GM18907 (cell line): ENCODE data around the gene CRADD.
"Not testable (repeated sequence)": the region's sequence is repeated elsewhere in the genome, so short reads cannot be mapped to it uniquely, and the experiment has no call there.

Experiments used
- ATAC-seq: cut with Tn5 transposase; IDR thresholded peaks from one replicate; pipeline ENCODE4 v1.9.1; 2021; ENCODE audit warnings: mild to moderate bottlenecking, moderate library complexity; ENCODE audit not compliant: unreplicated experiment

Gene CRADD

DNA sequence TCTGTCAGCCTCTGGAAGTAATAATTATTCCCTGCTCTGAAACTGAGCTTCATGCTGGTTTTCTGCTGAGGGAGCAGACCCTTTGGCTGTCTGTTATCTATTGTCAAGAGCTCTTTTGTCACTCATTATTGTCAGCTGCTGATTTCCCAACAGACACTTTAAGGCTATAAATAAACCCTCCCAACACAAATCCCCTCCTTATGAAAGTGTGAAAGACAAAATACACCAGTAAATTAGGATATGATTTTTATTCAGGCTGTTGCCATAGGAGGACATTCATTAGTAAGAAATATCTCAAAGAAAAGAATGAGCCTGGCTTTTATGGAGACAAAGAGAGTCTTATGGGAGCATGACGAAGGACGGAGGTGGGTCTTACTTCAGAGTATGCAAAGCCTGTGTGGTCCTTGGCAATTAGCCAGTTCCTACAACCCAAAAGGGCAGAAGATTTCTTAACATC lies 180.8 kb downstream of the CRADD start:
- no peak for ATAC-seq

DNA sequence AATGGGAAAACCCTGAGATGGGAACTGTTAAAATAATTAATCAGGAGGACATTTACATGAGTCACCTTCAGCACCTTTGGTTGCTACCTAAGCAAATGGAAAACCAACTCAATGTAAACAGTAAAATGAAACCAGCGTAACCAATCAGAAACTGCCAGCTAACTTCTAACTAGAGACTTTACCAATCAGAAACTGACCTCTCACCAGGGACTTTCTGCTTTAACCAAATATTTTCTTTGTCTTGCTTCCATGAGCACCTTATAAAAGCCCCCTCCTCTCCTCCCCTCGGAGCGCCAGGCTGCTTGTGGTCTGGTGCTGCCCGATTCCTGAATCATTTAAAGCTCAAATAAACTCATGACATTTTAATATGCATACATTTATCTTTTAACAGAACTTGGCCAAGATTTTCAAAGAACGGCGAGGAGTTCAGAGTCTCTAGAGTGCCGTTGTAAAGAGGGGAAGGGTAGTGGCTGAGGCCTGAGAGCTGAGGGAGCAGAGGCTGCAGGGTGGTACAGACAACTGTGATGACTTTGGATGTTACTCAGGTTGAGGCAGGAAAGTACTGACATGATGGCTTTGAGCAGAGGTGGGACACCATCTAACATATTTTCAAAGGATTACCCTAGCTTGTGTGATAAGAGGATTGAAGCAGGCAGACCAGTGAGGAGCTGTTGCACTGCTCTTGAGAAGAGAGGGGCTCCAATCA lies 183.6 kb downstream of the CRADD start:
- no peak for ATAC-seq

DNA sequence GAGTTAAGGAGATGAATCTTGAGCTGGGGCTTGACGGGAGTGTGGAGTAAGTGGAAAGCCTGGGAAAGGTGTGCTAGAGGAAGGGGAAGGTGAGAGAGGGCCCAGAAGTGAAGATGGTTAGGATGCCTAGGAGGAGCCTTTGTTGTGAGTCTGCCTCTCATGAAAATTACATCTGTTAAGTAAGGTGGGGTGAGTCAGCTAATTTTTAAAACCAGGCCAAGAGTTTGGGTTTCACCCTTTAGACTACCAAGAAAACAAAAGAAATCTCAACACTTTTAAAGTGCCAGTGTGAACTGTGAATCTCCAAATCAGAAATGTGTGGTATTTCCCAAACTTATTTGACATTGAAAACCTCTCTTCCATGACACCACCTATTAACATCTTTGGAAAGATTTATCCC lies 185.2 kb downstream of the CRADD start:
- no peak for ATAC-seq

DNA sequence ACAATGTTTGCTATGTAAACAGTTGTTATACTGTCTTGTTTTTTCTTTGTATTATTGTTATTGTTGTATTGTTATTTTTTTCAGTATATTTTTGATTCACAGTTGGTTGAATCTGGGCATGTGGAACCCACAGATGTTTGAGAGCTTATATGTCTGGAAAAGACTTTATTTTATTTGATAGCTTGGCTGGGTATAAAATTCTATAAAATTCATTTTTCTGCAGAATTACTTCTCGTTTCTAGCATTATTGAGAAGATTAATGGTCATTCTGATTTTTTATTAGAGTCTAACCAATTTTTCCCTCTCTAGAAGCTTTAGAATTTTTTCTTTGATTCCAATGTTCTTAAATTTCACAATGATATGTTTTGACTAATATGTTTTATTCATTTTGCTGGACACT lies 188.6 kb downstream of the CRADD start:
- no peak for ATAC-seq

DNA sequence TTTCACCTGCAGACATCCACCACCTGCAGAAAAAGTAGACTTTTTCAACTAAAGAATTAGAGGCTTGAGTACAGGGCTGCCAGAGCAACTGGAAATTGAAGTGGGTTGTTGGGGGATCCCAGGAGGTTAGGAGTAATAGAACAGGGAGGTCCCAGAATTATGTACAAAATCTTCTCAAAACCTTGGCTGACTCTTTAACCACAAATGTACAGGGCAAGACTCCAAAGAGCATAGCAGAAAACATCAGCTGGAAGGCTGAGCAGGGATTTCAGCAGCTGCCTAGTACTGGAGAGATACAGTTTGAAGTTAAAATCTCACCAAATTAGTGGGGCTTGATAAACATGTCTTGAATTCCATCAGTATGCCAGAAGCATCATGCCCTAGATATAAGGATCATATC lies 191.6 kb downstream of the CRADD start:
- ATAC-seq: no peak

DNA sequence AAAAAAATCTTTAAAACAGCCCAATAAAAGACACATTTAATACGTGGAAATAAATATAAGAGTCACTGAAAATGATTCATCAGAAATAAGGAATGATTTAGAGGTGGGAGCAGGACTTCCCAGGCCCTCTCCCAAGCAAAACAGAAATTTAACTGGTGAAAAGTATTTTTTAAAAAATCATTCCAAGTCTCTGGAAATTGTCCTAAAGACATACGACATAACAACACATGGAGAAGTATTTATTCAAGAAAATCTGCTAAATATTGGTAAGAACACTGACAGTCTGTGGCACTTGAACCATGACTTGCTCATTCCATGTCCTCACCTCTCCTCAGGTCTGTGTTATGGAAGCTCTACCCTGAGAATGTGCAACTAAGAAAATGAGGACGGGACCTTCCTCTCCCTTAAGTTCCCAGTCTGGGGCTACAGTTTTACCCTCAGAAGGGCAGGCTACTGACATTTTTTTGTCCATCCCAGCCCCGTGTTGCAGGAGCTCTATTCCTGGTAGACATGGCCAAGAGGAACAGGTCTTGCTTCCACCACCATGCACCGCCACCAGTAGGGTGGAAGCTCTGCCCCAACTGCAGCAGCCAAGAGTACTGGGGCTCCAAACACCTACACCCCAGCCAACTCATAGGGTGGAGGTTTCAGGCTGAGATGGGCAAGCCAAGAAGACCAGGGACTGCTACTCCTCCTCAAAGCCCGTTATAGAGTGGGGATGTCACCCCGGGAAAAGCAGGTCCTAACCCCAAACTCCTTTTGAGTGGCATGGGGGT lies 193.0 kb downstream of the CRADD start:
- no peak for ATAC-seq

DNA sequence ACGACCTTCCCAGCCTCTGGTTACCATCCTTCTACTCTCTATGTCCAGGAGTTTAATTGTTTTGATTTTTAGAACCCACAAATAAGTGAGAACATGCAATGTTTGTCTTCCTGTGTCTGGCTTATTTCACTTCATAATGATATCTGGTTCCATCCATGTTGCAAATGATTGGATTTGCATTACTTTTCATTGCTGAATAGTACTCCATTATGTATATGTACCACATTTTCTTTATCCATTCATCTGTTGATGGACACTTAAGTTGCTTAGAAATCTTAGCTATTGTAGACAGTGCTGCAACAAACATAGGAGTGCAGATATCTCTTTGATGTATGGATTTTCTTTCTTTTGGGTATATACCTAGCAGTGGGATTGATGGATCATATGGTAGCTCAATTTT lies 194.4 kb downstream of the CRADD start:
- not testable (repeated sequence) for ATAC-seq

DNA sequence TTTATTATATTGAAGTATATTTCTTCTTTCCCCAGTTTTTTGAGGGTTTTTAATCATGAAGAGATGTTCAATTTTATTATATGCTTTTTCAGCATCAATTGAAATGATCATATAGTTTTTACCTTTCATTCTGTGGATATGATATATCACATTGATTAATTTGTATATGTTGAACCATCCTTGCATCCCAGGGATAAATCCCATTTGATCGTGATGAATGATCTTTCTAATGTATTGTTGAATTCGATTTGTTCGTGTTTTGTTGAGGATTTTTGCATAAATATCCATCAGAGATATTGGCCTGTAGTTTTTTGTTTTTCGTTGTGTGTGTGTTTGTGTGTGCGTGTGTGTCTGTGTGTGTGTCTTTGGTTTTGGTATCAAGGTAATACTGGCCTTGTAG lies 196.4 kb downstream of the CRADD start:
- no peak for ATAC-seq

DNA sequence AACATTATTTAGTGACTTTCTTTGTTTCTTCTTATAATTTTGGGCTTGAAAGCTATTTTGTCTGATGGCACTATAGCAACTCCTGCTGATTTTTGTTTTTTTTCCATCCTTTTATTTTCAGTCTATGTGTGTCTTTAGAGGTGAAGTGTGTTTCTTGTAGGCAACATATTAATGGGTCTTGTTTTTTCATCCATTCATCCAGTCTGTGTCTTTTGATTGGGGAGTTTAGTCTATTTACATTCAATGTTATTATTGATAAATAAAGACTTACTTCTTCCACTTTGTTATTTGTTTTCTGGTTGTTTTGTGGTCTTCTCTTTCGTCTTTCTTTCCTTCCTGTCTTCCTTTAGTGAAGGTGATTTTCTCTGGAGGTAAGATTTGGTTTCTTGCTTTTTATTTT lies 198.0 kb downstream of the CRADD start:
- ATAC-seq: no peak

DNA sequence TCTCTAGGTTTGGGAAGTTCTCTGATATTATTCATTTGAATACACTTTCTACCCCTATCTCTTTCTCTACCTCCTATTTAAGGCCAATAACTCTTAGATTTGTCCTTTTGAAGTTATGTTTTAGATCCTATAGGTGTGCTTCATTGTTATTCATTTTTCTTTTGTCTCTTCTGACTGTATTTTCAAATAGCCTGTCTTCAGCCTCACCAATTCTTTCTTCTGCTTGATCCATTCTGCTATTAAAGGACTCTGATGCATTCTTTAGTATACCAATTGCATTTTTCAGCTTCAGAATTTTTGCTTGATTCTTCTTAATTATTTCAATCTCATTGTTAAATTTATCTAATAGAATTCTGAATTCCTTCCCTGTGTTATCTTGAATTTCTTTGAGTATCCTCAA lies 199.2 kb downstream of the CRADD start:
- ATAC-seq: no peak

DNA sequence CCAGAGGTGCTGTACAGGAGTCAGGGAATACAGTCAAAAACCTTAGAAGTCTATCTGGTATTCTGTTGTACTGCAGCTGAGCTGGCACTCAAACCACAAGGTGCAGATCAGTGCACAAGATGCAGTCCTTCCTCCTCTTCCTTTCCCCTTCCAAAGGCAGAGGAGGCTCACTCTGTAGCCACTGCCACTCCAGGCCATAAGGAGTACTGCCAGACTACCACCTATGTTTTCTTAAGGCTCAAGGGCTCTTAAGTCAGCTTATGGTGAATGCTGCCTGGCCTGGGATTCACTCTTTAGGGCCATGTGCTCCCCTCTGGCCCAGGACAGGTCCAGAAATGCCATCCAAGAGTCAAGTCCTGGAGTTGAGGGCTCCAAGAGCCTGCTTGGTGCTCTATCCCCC lies 200.3 kb downstream of the CRADD start:
- ATAC-seq: no peak

DNA sequence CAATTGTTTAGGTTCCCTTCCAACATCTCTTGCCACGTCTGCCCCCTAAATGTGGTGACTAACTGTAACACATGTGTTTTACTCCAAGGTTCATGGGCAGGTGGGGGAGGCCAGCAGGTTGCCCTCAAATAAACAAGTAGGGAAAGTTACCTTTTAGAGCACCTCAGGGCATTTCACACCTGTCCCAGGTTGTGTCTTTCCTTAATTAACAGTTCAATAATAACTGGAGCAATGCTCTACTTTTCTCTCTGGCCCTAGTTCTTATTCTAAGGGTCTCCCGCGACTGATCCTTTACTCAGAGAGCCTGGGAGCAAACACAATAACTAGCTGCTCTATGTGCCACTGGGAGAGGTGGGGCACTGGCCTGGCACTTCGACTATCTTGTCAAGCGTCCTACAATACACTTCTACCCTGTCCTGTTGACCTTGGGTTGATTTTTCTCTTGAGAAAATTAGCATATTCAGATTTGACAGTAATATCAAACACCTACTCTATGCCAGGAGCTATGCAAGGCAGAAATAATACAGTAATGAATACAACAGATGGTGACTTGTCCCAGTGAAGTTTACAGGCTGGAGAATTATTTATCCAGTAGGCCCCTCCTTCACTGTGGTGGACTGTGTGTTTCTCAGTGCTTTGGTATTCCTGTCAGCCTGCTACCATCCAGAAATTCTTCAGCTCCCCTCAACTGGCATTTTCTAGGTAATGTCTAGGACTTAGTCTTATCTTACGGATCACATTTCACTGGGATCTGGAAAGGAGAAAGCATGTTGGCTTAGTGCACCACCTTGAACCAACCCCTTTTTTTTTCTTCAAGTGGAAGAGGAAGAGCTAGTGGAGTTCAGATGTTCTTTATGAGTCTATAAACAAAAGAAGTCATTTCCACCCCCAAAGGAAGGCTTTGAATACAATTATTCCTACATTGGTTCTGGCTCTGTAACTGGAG lies 202.6 kb downstream of the CRADD start:
- no peak for ATAC-seq

DNA sequence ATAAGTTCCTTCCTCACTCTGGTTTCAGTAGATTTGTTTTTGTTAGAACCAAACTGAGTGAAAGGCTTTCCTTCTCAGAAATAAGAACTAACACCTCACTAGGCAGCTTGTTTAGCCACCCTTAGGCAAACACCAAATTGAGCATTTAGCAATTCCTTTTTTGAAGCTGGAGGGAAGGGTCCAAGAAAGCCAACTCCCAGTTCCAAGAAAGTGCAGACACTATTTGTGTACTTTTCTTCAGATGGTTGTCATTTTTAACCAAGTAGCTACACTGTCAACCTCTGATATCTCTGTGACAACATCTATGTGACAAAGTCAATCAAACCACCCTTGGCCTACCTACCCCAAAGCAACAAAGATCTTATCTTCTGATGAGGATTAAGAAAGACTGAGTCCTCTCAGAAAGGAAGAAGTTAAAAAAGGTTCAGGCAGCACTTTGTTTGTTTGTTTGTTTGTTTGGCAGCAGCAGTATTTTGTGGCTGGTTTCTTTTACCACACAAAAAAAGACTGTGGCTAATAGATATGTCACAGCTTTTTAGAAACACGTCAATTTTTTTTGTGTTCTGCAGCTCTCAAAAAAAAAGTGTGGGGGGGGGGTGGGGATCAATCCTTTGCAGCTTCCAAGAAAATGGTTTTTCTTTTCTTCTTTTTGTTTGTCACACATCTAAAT lies 203.8 kb downstream of the CRADD start:
- ATAC-seq: no peak

DNA sequence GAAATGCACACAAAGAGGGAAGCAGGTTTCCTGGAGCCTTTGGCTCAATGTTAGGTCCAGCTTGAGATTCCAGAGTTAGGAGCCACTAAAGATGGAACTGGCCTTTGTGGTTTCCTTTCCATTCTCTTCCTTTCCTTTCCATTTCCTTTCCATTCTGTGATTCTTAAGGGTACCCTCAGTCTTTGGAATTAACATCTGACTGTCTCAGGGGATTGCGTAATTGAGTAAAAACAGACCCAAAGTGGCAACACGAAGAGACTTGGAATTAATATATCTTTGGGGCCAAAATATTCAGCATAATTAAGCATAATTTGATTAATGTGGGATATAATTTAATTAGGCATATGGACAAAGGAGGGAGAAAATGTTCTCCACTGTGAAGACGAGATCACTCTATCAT lies 205.6 kb downstream of the CRADD start:
- no peak for ATAC-seq

DNA sequence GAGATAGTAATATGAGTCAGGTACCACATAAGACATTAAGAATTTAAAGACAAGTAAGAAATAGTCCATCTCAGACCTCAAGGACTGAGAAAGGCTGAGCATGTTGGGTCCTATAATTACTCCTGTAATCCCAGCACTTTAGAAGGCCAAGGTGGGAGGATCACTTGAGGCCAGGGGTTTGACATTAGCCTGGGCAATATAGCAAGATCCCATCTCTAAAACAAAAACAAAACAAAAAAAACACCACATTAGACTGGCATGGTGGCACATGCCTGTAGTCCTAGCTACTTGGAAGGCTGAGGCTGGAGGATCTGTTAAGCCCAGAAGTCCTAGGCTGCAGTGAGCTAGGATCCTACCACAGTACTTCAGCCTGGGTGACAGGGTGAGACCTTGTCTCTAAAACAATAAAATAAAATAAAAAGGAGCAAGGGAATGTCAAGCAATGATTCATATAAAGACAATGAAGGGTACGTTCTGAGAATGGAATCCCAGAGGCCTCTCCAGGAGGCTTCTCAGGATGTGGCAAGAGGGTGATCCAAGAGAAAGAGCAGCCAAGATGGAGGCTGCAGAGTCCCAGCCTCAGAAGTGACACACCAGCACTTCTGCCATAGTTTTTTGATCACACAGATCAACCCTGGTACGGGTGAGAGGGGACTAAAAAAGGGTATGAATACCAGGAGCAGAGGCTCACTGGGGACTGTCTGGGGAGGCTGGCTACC lies 206.4 kb downstream of the CRADD start:
- ATAC-seq: no peak

DNA sequence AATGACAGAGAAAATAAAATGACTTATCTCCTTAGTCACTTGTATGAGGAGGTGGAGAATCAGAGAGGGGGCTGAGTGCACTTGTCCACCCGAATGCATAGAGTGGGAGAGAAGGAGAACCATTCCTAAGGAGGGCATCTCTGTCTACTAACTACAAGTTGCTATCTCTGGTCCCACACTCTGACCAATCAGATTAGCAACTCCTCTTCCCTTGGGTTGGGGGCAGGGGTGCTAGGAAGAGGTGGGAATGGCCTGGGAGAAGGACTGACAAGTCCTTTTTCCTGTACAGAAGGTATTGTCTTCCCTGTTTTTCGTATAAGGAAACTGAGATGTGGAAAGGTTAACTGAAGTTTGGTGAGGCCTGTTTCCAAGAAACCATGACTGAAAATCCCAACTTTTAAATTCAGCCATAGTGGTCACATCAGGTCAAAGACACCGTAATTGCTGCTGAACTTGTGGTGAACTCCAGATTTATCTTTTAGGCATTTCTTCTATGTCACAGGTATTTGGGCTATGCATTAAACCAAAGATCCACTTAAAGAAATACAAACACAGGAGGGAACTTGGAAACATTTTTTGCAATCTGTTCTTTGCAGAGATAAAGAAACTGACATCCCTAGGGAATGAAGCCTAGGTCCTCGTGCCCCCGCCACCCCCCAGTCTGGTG lies 207.8 kb downstream of the CRADD start:
- no peak for ATAC-seq

DNA sequence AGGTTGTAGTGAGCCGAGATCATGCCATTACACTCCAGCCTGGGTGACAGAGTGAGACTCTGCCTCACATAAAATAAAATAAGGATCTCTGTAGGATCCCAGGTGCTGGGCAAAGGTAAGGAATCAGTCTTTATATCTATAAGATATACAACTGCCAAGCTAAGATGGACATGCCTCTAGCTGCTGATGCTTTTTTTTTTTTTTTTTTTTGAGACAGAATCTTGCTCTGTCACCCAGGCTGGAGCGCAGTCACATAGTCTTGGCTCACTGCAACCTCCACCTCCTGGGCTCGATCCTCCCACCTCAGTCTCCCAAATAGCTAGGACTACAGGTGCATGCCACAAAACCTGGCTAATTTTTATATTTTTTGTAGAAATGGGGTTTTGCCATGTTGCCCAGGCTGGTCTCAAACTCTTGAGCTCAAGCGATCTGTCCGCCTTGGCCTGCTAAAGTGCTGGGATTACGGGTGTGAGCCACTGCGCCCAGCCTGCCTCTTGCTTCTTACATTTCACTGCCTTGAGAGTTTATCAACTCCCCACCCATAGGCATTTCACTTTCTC lies 208.9 kb downstream of the CRADD start:
- ATAC-seq: not testable (repeated sequence)

DNA sequence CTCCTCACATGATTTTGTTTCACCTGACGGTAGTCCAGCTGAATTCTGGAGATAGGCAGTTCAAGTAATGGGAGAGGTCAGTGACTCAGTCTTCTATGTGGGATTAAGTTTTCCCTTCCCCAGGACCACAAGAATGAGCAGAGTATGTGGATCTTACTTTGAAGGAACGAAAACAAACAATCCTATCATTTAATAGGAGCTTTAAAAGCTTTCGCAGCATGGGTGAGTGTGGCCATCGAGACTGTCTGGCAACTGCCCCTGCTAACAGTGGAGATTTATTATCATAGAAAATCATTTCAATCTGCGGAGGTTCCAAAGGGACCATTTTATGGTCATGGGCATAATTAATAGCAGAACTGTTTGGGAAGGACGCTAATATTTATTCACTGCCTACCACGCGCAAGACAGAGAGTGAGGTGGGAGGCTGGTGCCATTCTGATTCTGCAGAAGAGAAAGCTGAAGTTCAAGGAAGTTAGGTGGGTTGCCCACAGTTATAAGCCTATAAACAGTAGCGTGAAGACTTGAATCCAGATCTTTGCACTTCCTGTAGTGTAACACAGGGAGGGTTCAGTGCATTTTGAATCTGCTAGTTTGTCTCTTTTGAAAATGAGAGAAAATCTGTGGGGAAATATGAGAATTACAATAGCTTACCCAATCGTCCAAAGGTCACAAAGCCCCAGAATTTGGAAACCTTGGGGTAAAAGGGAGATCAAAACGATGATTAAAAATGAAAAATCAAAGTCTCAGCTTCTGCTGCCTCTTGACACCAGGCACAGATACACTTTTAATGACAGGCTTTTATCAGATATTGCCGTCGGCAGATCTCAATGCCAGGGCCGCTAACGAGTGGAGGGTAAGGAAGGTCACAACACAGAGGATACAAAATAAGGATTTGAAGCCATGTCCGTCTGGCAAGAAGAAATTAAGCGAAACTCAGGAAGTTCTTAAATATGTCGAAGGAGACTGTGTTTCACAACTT lies 209.6 kb downstream of the CRADD start:
- ATAC-seq: no peak
